ENCODE data around the gene PLK5.

Gene PLK5

DNA sequence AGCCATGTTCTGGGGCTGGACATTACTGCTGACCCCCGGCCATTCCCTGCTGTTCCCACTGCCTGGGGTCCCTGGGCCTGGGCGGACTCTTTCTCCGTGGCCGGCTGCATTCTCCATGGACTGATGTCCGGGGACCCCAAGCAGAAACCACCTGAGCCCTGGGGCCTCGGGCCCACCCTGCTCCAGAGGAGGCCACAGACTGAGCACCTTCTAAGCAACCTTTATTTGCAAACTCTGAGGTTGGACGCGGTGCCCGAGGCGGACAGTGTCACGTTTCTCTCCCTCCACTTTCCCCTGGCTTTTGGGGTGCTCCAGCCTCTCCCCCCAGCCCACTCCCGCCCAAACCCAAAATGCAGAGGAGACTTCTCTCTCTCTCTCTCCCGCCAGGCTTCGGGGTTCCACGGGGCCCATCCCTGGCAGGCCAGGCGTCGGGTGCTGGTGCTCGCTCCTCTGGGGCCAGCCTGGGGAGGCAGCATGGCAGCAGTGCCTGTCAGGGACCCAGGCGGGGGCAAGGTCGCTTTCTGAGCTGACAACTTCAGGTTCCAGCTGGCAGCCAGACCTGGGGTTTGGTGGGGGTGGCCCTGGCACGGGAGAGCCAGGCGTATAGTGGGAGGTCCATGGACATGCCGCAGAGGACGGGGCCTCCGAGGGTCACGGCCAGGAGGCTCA lies 42.5 kb upstream of the PLK5 start:
- TF ChIP-seq, protein P1, sequence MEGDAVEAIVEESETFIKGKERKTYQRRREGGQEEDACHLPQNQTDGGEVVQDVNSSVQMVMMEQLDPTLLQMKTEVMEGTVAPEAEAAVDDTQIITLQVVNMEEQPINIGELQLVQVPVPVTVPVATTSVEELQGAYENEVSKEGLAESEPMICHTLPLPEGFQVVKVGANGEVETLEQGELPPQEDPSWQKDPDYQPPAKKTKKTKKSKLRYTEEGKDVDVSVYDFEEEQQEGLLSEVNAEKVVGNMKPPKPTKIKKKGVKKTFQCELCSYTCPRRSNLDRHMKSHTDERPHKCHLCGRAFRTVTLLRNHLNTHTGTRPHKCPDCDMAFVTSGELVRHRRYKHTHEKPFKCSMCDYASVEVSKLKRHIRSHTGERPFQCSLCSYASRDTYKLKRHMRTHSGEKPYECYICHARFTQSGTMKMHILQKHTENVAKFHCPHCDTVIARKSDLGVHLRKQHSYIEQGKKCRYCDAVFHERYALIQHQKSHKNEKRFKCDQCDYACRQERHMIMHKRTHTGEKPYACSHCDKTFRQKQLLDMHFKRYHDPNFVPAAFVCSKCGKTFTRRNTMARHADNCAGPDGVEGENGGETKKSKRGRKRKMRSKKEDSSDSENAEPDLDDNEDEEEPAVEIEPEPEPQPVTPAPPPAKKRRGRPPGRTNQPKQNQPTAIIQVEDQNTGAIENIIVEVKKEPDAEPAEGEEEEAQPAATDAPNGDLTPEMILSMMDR (IDR thresholded peaks at IDR 0.05; ENCODE audit: insufficient read depth, low read length, missing control alignments) = no peak
- ChIA-PET CTCF (no interaction called here), POLR2A (no interaction called here)
- DNase-seq (ENCODE audit: low read depth, low spot score) = no peak
- no peak overlapping the region for H3K4me3 ChIP-seq (ENCODE audit: low read depth, low read length)

GRCh38 chr19:1481893-1482360 lies 42.0 kb upstream of the PLK5 start:
- H3K4me3 ChIP-seq (ENCODE audit: low read depth, low read length) = no peak overlapping the region
- TF ChIP-seq, protein P1 (IDR thresholded peaks at IDR 0.05; ENCODE audit: insufficient read depth, low read length, missing control alignments) = no peak
- ChIA-PET CTCF (no interaction called here), POLR2A (no interaction called here)
- DNase-seq (ENCODE audit: low read depth, low spot score) = no peak

GRCh38 chr19:1482361-1483130 lies 41.3 kb upstream of the PLK5 start:
- POLR2A ChIA-PET = no interaction called here
- TF ChIP-seq, protein P1 (IDR thresholded peaks at IDR 0.05; ENCODE audit: insufficient read depth, low read length, missing control alignments) = no peak
- no peak for DNase-seq (ENCODE audit: low read depth, low spot score)
- H3K4me3 ChIP-seq (ENCODE audit: low read depth, low read length) = no peak overlapping the region
- CTCF ChIA-PET = no interaction called here

DNA sequence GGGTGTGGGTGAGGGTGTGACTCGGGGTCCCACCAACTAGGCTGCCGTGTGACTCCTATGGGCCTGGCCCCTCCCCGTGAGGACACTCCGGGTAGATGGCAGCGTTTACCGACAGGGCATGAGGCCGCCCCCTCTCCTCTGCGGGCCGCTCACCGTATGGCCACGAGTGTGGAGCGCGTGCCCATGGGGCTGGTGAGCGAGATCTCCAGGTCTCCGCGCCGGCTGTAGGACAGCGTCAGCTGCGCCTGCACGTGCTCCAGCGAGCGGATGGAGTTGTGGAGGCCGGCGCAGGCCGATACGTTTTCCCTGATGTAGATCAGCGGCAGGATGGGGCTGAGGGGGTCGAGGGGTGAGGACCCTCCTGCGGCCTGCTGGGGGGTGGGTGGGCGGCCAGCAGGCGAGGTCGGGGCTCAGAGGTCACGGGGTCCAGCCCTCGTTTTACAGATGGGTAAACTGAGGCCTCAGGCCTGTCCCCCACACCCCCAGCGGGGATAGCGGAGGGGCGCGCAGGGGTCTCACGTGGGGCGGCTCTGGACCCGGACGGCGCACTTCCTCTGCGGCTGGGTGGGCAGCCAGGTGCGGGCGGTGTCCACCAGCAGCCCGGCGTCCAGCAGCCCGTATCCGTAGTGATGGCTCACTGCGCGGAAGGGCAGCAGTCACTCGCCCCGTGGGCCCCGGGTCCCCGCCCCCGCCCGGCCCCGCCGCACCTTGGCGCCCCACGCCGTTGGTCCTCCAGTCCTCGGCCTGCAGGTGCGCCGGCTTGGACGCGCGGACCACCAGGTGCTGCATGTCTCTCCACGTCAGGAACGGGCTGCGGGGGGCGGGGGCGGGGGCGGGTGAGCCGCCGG lies 40.5 kb upstream of the PLK5 start:
- no peak overlapping the region for H3K4me3 ChIP-seq (ENCODE audit: low read depth, low read length)
- POLR2A ChIA-PET = no interaction called here
- CTCF ChIA-PET = interaction anchor here (1.3 kb wide), 1 partner anchor 38 kb away, joined by 3 read pairs; no protein-coding TSS in a partner anchor
- no peak for DNase-seq (ENCODE audit: low read depth, low spot score)
- TF ChIP-seq, protein P1 (IDR thresholded peaks at IDR 0.05; ENCODE audit: insufficient read depth, low read length, missing control alignments) = no peak

DNA sequence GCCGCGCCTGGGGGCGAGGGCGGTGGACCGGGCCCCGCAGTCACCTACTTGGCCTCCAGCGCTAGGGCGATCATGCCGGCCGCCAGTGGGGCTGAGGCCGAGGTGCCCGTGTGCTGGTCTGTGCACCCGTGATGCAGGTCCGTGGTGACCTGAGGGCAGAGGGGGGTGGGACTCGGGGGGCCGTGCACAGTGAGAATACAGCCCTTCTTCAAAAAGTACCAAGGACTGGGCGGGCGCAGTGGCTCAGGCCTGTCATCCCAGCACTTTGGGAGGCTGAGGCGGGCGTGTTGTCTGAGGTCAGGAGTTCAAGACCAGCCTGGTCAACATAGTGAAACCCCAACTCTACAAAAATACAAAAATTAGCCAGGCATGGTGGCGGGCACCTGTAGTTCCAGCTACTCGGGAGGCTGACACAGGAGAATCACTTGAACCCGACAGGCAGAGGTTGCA lies 39.9 kb upstream of the PLK5 start:
- POLR2A ChIA-PET = no interaction called here
- TF ChIP-seq, protein P1 (IDR thresholded peaks at IDR 0.05; ENCODE audit: insufficient read depth, low read length, missing control alignments) = no peak
- no peak for DNase-seq (ENCODE audit: low read depth, low spot score)
- CTCF ChIA-PET = interaction anchor here (1.3 kb wide), 1 partner anchor 38 kb away, joined by 3 read pairs; no protein-coding TSS in a partner anchor
- H3K4me3 ChIP-seq (ENCODE audit: low read depth, low read length) = no peak overlapping the region
